Bronchial epithelial cell (primary cell): Measurements from ENCODE around the gene C6orf62. TPM values are rescaled to one million over a fixed set of nuclear protein-coding genes. Genes with fewer than 3 reads are reported as not detected.
"Not testable (repeated sequence)": the region's sequence is repeated elsewhere in the genome, so short reads cannot be mapped to it uniquely, and the experiment has no call there.

ENCODE experiments used
- DNase-seq: peaks from one replicate; pipeline ENCODE4 v3.0.0-alpha.2; 2010; ENCODE audit warnings: low read depth
- FAIRE-seq: peaks from 2 replicates; lab custom pipeline; 2011; peaks lifted over from hg19 to GRCh38; lab: Jason Lieb, UNC
- H3K27me3 ChIP-seq: 2 replicates; pipeline ENCODE4 v1.5.1; 2011; ENCODE audit warnings: low read length; ENCODE audit not compliant: control insufficient read depth, insufficient read depth
- H3K36me3 ChIP-seq: 2 replicates; pipeline ENCODE4 v1.5.1; 2011; ENCODE audit warnings: low read length; ENCODE audit not compliant: control insufficient read depth, insufficient read depth
- H3K4me3 ChIP-seq: 2 replicates; pipeline ENCODE4 v1.5.1; 2011; ENCODE audit warnings: mild to moderate bottlenecking, low read depth, low read length, control low read depth
- CTCF ChIP-seq: IDR thresholded peaks from 2 replicates; pipeline ENCODE4 v1.5.1; 2011; ENCODE audit warnings: mild to moderate bottlenecking, moderate library complexity, low read length, control low read depth, inconsistent platforms; ENCODE audit not compliant: insufficient read depth, severe bottlenecking
- total RNA-seq: library from RNA; depleted of rRNA; stranded (reverse); fragments of >200 nt; gene quantifications from 2 replicates; pipeline ENCODE4 v1.2.1, GENCODE V29; 2014

C6orf62 gene
- total RNA-seq, 1 donor from 2014 or later: 120 TPM

GRCh38 chr6:24761851-24762250, 42.9 kb upstream of the C6orf62 start:
- FAIRE-seq (no peak), DNase-seq (no peak)
- Histone ChIP-seq H3K36me3 (no peaks in the 10 kb centered on the region), H3K4me3 (no peak overlapping the region), H3K27me3 (no peaks in the 10 kb centered on the region)
- TF ChIP-seq CTCF: no peak

DNA sequence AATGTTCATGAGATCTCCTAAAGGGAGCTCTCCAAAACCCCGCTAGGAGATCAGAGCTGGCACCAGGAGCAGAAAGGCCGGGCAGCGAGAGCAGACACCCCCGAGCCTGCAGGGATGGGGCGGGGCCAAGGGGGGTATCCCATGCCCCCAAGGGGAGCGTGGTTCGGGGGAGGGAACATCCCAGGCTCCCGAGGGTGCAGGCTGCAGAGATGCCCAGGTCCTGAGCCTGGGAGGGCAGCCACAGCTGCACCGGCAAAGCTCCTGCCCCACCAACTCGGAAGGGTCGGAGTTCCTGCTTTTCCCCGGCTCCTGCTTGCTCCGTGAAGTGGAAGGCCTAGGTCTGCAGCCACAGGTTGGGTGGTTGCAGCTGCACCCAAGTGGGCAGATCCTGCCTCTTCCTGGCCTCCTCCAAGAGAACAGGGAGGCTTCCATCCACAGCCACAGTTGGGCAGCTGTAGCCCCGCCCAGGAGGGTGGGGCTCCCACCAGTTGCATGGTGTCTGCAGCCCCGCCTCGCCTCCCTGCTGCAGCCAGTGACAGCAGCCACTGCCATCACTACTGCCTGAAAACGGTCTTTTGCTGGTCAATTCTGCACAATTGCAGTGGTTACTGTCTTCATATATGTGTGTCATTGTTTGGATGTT, 42.4 kb upstream of the C6orf62 start:
- DNase-seq (no peak), FAIRE-seq (no peak)
- no peak for TF ChIP-seq CTCF
- H3K36me3 ChIP-seq: no peaks in the 10 kb centered on the region
- no peak overlapping the region for H3K4me3 ChIP-seq
- no peaks in the 10 kb centered on the region for H3K27me3 ChIP-seq

DNA sequence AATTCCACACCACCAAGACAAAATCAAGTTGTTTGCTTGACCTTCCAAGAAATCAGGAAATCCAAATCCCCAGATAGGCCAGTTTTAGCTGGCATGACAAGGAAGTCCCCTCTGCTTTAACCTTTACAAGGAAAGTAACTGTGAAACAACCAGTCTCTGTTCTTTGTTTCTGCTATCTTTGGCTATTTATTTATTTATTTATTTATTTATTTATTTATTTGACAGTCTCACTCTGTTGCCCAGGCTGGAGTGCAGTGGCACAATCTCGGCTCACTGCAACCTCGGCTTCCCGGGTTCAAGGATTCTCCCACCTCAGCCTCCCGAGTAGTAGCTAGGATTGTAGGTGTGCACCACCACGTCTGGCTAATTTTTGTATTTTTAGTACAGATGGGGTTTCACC, 41.3 kb upstream of the C6orf62 start:
- TF ChIP-seq CTCF: no peak
- Histone ChIP-seq H3K27me3 (no peaks in the 10 kb centered on the region), H3K36me3 (no peaks in the 10 kb centered on the region), H3K4me3 (no peak overlapping the region)
- DNase-seq (no peak), FAIRE-seq (no peak)

- TF ChIP-seq CTCF: no peak
- no peak overlapping the region for H3K4me3 ChIP-seq
- DNase-seq (no peak), FAIRE-seq (no peak)
- H3K27me3 ChIP-seq: no peaks in the 10 kb centered on the region
- H3K36me3 ChIP-seq: no peaks in the 10 kb centered on the region
Measured at GRCh38 chr6:24759718-24760117, 40.8 kb upstream of the C6orf62 start.

GRCh38 chr6:24757611-24758010, 38.7 kb upstream of the C6orf62 start:
- no peak for TF ChIP-seq CTCF
- H3K36me3 ChIP-seq: no peaks in the 10 kb centered on the region
- no peaks in the 10 kb centered on the region for H3K27me3 ChIP-seq
- DNase-seq (no peak), FAIRE-seq (no peak)
- no peak overlapping the region for H3K4me3 ChIP-seq

DNA sequence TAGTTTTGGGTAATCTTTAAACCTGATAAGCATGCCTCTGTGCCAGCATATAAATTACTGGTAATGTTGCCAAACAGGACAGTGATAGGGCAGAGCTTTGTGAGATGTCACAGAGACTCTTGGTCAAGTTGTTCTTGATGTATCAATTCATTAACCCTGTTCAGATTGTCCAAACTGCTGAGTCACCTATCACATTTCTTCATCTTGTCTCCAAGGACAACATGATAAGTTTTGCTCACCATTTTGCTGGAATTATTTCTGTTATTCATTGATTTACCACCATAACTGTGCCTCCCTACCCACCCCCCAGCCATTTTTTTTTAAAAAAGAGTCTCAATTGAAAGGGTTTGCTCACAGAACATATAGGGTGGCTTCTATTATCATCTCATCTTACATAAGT, 36.3 kb upstream of the C6orf62 start:
- FAIRE-seq: no peak
- TF ChIP-seq CTCF: no peak
- Histone ChIP-seq H3K27me3 (no peaks in the 10 kb centered on the region), H3K36me3 (no peaks in the 10 kb centered on the region), H3K4me3 (no peak overlapping the region)
- DNase-seq: no peak

DNA sequence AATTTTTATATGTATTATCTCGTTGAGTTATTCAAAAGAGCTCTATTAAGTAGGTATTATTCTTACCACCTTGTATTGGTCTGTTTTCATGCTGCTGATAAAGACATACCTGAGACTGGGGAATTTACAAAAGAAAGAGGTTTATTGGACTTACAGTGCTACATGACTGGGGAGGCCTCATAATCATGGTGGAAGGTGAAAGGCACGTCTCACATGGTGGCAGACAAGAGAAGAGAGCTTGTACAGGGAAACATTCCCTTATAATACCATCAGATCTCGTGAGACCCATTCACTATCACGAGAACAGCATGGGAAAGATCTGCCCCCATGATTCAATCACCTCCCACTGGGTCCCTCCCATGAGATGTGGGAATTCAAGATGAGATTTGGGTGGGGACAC, 35.4 kb upstream of the C6orf62 start:
- not testable (repeated sequence) for H3K36me3 ChIP-seq, H3K4me3 ChIP-seq, DNase-seq, H3K27me3 ChIP-seq, FAIRE-seq
